Lung microvascular endothelial cell (primary cell): ENCODE measurements around the gene LCP2. TPM values are rescaled to one million over a fixed set of nuclear protein-coding genes. Genes with fewer than 3 reads are reported as not detected.
A peak's percentile ranks its signal among the peaks of the same experiment; 100 is the strongest.

Experiments
- DNase-seq, 2 donors: peaks; one replicate each; pipeline versions ENCODE4 v3.0.0 to v3.0.0-alpha.2; 2010; ENCODE audit warnings: low read depth in 2 of 2
- total RNA-seq: library from RNA; depleted of rRNA; stranded (reverse); fragments of >200 nt; gene quantifications from 2 replicates; pipeline ENCODE4 v1.2.1, GENCODE V29; 2014

The LCP2 gene
- total RNA-seq, 1 donor from 2014 or later: 0.20 TPM

DNA sequence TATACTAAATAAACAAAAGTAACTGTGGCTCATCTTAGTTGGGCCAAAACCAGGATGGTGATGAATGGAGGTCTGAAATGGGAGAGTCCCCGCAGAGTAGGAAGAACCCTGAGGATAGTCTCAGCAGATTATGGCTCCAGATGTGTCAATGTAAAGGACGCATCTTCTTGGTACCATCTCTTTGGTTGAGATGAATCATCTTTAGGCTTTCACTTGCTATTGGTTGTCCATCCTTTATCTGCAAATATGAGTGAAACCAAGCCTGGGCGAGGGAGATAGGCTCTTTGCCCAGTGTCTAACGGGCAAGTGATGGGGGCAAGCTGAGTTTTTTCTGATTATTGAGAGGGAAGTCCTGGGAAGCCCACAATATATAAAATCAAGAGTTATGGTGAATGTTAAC, 19.4 kb upstream of the LCP2 start:
- DNase-seq: no peak

DNA sequence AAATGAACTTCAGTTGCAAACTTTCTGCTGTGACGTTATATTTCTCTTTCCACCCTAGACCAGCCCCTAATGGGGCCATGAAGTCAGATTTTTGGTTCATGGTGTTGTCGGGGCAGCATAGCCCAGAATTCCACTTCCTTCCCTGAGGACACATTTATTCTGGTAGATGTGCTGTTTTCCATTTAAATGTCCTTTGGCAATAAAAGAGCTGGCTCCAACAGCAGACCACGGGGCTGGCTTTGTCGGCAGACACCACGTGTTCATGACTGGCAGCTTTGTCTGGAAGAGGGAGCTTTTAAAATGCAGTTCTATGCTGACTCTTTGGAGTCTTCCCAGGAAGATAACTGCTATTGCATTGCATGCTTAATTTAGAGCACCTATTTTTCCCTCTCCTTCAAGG, 17.6 kb upstream of the LCP2 start:
- peak; percentile 22 to 83 for DNase-seq

DNA sequence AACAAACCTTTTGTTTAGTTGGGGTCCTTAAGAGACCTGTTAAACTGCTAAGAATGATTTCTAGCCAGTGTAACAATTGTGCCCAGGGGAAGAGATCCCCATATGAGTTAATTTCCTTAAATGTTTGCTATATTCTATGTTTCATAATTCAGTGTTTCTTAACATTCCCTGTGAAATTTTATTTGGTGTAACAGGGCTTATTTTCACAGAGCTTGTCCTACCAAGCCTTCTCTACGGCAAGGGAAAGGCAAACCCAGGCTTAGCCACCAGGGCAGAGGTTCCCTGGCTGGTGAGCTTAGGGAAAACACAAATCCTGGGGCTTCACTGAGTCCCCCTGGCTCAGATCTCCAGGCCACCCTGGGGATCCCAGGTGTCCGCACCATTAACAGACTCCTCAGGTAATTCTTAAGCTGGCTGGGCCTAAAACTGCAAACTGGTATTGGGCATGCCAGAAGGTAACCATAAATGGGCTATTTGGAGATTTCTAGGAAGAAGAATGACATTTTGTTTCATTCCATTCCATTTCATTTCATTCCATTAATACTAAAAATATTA, 17.0 kb upstream of the LCP2 start:
- no peak for DNase-seq

DNA sequence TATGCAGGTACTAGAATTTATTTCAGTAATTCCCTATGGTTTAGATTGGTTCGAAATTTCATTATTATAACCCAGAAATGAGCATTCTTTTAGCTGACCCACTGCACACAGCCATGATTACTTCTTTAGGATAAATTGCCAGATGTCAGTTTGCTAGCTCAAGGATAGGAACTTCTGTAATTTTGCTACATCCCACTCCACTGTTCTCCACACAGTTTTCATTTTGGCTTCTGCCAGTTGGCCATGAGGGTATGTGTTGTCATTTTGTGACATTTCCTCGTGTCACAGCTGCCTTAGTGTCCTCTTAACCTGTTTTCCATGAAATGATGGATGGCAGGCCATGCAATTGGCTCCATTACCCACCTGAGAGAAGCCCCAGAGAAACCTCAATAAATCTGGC, 16.2 kb upstream of the LCP2 start:
- DNase-seq: no peak

DNA sequence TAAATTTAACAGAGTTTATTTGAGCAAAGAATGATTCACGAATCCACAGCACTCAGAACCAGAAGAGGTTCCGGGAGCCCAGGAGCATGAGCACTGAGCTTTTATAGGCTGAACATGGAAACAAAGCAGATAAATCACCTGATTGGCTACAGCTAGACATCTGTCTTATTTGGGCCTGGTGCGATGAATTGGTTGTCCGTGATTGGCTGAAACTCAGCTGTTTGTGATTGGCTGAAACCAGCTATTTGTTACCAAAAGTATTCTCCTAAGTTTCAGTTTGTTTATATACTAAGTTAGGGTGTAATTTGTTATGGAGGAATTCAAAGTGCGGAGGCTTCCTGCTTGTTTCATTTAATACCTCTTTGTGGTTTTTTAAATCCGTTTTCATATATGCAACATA, 15.8 kb upstream of the LCP2 start:
- no peak for DNase-seq

DNA sequence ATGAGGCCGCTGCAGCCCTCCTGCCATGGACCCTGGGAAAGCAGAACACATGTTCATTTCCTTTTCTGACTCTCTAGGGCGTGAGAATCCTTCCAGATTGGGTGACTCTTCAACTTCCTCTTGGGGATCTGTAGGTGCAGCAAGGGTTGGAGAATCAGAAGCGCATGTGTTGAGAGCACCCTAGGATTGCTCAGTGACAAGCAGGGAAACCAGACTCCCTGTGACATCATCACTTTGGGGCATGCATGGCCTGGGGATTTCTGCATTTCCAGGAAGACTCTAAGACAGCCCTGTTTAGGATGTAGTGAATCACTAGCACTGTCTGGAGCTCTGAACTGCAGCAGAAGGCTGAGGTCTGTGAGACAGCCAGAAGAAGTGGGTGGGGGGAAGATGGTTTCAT, 15.1 kb upstream of the LCP2 start:
- peak in 1 of 2 donors; percentile 93 for DNase-seq

DNA sequence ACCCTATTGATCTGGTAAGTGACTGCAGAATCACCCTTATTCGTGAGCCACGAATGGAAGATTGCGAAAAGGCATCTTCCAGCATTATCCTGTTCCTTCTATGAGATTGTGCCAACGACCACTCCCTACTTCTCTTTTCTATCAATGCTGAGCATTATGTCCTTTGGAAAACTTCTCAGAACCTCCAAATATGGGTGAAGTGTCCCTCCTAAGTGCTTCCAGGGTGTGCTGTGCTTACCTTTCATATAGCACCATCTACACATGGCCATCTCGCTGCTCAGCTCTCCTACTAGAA, 14.7 kb upstream of the LCP2 start:
- no peak for DNase-seq

DNA sequence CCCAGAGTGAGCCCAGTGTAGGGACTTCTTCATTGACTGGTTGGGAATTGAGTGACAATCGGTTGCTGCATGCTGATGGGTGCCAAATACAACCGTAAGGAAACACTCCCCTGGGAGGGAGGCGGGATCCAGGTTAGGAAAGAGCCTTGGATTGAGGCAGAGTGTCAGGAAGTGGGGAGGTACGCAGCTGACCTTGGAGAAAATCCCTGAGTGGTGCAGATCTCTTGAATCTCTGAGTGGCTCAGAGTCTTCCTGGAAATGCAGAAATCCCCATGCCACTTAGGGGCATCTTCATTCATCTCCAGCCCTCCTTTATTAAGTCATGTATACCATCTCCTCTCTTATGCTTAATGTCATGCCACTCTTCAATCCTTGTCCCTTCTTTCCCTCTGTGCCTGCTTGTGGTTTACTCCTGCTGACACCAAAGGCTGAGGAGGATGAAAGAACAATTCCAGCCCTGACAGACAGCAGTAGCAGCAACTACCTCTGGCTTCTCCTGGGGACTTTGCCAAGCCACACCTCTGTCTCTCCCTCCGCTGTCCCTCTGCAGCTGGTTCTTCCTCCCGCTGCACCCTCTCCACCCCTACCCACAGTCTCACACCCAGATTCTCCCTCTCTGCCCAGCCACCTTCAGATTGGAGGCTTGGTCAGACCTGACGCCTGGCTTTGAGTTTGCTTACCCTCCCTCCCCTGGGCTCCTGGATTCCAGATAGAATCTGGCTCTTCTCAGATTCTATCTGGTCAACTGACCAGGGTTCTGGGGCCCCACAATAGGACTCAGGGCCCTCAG, 14.1 kb upstream of the LCP2 start:
- DNase-seq: no peak

DNA sequence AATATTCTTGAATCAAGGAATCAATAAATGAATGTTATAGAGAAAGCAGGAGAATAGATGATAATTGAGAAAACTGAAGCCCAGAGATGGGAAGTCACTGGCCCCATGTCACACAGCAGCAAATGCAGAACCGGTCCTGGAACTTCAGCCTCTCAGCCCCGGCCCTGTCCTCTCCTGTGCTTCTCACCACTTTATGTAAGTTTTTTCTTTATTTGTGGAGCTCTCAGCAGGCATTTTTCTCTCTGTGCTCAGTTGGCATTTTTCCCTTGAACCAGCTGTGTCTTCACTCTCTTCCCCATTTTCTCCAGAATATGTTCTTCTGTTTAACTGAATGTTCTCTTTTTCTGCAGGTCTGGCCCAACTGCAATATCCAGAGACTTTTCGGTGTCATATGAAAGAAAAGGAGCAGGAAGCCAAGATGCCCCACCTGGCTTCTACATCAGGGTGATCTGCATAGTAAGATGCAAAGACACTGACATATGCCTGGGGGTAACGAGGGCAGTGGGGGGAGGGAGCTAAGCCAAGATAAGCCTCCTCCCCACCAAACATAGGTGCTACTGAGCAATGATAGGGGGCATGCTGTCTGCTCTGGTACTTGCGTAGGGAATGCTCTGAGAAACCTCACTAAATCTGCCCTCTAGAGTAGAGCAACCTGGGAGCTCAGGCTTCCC, 12.8 kb upstream of the LCP2 start:
- DNase-seq: no peak

DNA sequence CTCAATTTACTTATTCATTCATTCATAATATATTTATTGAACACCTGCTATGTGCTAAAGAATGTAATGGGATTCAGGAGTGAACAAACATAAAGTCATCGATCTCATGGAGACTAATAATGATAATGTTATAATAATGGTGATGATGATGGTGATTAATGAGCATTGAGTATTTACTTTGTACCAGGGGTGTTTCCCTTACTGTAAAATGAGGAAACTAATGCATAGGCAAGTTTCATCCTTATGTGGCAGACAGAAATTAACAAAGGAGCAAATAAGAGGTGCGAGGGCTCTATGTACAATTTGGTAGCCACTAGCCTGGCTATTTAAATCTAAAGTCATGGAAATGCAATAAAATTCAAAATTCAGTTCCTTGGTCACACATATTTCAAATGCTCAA, 11.1 kb upstream of the LCP2 start:
- no peak for DNase-seq

DNA sequence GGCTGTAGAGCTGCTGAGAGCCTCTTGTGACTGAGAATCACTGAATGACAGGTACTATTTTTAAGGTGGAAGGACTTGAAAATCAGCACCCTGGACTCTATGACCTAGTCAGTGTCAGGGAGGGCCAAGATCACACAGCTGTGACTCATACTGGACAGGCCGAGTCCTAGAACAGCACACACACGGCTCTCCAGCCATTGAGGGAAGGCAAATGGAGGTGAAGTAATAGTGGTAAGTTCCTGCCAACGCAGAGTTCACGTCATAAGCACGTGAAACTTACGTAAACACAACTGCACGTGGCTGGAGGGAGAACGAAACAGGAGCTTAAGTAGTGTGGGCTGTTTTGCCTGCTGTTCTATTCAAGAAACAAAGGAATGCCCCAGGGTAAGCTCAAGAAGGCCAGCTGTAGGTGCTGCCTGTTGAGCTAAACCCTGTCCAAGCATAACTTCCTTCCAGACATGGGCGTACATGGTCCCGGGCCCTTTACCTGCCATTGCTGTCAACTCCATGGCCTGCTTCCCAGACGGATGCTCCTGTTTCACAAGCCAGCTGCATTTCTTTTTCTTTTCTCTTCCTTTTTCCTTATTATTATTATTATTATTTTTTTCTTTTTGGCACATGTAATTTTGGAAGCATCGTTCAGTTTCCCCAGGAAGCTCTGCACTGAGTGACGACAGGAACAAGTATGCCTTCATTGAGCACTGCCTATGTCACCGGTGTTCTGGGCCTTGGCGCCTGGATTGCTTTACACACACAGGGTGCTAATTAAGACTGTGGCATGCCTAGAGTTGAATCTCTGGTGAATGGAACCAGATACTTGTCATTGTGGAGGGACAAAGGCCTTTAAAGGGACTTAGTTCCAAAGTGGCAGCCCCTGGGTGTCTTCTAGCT, 10.2 kb upstream of the LCP2 start:
- DNase-seq: peak; percentile 81 to 87

DNA sequence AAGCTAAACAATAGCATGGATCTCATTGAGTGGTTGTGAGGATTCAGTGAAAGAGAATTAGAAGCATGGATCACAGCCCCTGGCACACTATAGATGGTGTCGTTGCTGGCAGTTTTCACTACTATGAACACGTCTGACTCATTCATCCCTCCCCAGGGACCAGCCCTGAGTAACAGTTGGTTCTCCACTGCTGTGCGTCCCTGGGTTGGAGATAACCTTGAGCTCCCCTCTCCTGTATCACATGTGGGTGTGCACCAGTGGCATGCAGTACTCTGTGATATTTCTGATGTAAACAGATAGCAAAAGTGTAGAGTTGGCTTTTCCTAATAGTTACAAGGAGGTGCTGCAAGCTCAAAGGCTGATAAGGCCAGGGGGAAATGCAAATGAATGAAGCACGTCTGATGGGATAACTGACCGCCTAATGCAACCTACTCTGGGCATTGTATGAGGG, 8.8 kb upstream of the LCP2 start:
- peak in 1 of 2 donors; percentile 27 for DNase-seq

DNA sequence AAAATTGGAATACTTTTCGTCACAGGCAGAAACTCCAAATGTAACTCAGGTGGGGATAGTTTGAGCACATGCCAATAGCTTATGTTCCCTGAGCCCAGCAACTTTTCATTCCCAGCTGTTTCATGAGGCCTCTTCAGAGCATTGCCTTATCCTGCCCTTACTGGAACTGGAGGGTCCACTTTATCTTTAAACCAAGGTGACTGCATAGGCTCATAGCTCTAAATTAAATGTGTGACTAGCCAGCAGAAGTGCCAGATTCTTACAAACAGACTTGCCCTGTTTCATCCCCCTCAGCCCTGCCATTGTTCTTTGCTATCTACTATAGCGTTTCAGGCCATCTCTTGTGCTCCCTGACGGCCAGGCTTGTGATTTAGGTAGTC, 8.1 kb upstream of the LCP2 start:
- DNase-seq: no peak

DNA sequence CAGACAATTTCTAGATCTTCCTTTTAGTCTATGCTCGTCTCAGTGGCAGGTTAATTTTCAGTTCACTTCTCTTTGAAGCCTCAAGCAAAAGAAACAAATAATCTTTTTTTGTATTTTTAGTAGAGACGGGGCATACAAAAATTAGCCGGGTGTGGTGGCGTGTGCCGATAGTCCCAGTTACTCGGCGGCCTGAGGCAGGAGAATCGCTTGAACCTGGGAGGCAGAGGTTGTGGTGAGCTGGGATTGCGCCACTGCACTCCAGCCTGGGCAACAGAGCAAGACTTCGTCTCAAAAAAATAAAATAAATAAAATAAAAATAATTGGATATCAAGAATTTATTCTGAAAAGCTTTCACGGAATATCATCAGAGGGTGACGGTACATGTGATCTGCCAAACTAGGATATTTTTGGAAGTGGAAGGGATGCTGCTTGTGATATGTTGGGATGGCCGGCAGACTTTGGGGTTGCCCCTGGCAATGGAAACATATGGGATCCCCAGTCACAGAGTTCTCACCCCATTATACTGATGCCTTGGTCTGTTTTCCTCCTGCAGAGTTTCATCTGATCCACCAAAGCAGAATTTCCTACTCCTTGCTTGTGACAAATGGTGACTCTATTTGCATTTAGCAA, 7.6 kb upstream of the LCP2 start:
- DNase-seq: no peak

DNA sequence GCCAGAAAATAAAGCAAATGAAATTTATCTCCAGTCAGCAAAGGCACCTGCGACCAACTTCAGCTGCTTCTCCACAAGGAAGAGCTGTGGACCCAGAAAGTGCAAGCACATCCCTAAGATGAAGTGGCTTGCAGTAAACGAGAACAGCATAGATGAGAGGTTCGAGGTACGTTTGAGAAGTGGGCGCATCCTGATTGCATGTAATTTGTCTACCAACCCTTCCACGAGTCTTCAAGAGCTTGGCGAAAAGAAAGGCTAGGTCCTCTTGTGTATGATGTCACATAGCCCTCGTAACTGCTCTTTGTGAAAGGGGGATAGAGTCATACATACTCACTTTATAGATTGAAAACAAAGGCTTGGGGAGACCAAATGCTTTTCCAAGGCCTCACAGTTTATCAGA, 6.0 kb upstream of the LCP2 start:
- DNase-seq: no peak

DNA sequence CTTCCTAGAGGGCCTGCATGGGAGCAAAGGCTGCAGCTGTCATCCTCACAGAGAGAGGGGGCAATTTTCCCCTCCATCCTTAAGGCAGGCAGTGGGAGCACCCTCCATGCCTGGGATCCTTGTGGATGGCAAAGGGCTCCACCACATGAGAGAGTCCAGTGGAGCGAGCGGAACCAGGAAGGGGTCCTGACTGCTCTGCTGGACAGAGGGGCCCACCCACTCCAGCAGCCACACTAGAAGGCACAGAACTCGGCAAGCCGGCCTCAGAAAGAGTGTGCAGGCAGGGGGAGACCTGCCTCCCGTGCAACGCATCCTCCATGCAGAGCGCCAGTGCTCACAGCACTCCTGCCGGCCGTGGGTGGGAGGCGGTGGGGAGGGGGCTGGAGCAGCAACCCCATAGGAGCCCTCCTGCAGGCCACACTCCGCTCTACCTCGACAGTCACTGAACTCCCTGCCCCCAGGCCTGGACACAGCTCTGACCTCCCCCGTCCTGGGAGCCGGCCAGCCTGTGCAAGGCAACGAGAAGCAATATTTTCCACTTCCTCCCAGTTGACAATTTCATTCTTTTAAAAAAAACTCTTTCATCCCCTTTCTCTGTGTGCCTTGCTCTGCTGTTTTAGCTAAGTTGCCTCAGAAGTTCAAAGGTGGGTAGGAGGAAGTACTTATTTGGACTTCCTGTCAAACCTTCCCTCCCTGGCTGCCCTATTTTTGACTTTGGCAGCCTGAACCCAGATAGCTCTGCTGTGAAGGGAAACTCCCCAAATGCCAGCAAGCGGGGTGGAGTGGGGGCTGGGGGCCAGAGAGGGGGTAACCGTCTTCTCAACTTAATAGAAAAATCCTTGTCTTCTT, 5.3 kb upstream of the LCP2 start:
- peak in 1 of 2 donors; percentile 20 for DNase-seq

DNA sequence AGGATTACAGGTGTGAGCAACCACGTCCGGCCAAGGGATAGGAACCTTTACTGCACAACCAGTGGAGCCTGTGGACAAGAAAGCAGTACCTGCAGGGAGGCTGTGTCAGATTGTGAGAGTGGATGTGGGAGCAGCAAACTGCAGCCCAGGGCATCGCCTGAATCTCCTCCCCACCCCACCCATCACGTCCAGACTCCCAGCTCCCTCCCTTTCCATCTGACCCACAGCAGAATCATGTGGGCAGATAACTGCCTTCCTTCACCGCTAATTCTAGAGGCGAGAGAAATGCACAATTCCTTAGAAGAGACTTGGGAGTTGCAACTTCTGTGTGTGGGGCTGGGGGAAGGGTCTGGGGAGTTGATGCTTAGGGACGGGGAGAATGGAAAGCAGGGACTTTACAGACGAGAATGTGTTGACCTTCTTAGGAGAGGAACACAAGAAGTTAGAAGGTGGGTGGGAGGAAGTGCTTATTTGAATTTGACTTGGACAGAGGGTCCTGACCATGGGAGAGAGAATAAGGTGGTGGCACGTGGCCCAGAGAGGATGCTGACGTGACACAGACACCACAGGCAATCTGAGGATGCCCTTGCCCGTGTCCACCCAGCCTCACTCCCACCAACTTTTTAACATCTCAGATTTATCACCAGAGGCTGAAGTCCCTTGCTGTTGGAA, 4.5 kb upstream of the LCP2 start:
- DNase-seq: no peak

DNA sequence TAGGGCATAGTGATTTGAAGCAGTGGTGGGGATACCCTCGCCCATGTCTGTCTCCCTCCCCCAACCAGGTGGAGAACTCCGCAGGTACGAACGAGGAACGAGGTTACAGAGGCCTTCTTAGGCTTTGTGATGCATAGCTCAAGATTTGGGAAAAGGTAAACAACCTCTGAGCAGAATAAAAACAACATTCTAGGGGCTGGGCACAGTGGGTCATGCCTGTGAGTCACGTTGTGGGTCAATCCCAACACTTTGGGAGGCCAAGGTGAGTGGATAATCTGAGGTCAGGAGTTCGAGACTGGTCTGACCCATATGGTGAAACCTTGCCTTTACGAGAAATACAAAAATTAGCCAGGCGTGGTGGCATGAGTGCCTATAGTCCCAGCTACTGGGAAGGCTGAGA, 3.6 kb upstream of the LCP2 start:
- DNase-seq: no peak

DNA sequence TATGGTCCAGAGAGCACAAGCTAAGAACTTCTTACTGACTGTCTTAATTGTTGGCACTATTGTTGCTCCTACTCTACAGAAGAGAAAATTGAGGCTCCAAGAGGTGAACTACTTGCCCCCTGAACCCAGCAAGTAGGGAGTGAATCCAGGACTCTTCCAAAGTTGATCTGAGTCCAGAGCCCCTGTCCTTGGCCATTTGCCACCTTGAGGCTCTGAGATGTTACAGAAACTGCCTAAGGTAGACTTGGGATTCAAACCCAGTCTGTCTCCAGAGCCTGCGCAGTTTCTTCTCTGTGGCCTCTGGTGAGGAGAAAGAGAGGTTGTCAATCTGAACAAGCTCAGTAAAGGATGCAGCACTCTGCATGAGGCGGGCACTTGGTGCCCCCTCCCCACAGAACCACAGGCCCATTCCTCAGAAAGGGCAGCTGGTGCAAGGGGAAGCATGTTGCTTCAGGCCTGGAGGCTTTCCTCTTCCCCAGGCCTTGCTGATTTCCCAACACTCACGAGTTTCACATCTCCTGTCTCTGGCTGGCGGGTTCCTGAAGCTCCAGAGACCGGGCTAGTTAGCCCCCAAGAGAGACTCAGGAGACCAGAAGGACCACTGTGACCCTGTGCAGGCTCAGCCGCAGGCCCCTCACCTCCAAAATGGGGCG, 2.9 kb upstream of the LCP2 start:
- no peak for DNase-seq
